ENCODE measurements around the gene FAM221A. TPM values are rescaled to one million over a fixed set of nuclear protein-coding genes. Genes with fewer than 3 reads are reported as not detected.

Gene FAM221A
- polyA plus RNA-seq, 1 experiment = 3.5 TPM

- no peak for DNase-seq (ENCODE audit: low read depth, low spot score)
- ChIA-PET CTCF (interaction anchor here (0.7 to 4.2 kb wide), 4 partner anchors 11 to 31 kb away, joined by 3 to 28 read pairs (median 10); no protein-coding TSS in a partner anchor), POLR2A (no interaction called here)
- H3K4me3 ChIP-seq (ENCODE audit: low read depth, low read length) = no peak overlapping the region
- no peaks in the 10 kb centered on the region for H3K9me3 ChIP-seq (ENCODE audit: control insufficient read depth, insufficient read depth, low read length)
- no peak for TF ChIP-seq CTCF (IDR thresholded peaks at IDR 0.05; ENCODE audit: low read depth, low read length)
- H3K27me3 ChIP-seq (ENCODE audit: control insufficient read depth, insufficient read depth, low read length) = no peaks in the 10 kb centered on the region
- peak overlapping the region; percentile 47 for H3K27ac ChIP-seq (ENCODE audit: low read depth, low read length)
These were observed 7.0 kb downstream of the FAM221A start for GRCh38 chr7:23687011-23687410.

DNA sequence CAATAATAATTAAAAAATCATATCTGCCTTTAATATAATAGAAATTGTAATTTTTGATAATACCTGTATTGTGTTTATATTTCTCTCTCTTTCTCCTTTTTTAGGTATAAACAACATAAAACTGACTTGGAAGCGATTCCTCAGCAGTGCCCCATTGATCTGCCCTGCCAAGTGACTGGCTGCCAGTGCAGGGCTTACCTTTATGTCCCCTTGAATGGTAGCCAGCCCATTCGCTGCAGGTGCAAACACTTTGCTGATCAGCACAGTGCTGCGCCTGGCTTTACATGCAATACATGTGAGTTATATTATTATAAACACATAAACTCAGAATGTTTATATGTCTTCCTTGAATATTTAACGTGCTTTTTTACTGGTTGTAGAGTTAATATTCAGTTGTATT, 9.2 kb downstream of the FAM221A start:
- H3K27ac ChIP-seq (ENCODE audit: low read depth, low read length) = no peak overlapping the region
- no peak for DNase-seq (ENCODE audit: low read depth, low spot score)
- TF ChIP-seq CTCF (IDR thresholded peaks at IDR 0.05; ENCODE audit: low read depth, low read length) = no peak
- H3K27me3 ChIP-seq (ENCODE audit: control insufficient read depth, insufficient read depth, low read length) = no peaks in the 10 kb centered on the region
- ChIA-PET POLR2A (no interaction called here), CTCF (no interaction called here)
- H3K4me3 ChIP-seq (ENCODE audit: low read depth, low read length) = no peak overlapping the region
- no peaks in the 10 kb centered on the region for H3K9me3 ChIP-seq (ENCODE audit: control insufficient read depth, insufficient read depth, low read length)

- DNase-seq (ENCODE audit: low read depth, low spot score) = no peak
- Histone ChIP-seq H3K27ac (ENCODE audit: low read depth, low read length) (no peak overlapping the region), H3K27me3 (ENCODE audit: control insufficient read depth, insufficient read depth, low read length) (no peaks in the 10 kb centered on the region), H3K9me3 (ENCODE audit: control insufficient read depth, insufficient read depth, low read length) (no peaks in the 10 kb centered on the region), H3K4me3 (ENCODE audit: low read depth, low read length) (no peak overlapping the region)
- ChIA-PET POLR2A (no interaction called here), CTCF (interaction anchor here (0.9 to 1.8 kb wide), 4 partner anchors 11 to 121 kb away, joined by 4 to 6 read pairs (median 4); partner anchors contain the start of gene FAM221A)
- no peak for TF ChIP-seq CTCF (IDR thresholded peaks at IDR 0.05; ENCODE audit: low read depth, low read length)
These were observed 11.3 kb downstream of the FAM221A start for GRCh38 chr7:23691320-23691719.

DNA sequence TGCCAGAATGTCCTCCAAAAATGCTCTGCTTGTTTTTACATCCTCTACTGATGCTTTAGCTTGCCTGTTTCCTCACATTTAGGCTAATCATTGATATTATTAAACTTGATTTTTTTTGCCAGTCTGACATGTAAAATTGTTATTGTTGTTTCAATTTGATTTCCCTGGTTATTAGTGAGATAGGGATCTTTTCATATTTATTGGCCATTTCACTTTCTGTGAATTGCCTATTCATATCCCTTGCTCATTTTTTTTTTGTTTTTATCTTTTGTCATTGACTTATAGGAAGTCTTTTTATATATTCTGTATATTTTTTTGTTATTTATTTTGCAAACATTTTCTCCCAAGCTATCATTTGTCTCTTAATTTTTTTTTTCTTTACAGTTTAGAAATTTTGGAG, 13.2 kb downstream of the FAM221A start:
- CTCF ChIA-PET = interaction anchor here (1.3 to 1.8 kb wide), 3 partner anchors 9 to 19 kb away, joined by 5 to 6 read pairs (median 6); partner anchors contain the start of gene FAM221A
- DNase-seq (ENCODE audit: low read depth, low spot score) = no peak
- Histone ChIP-seq H3K9me3 (ENCODE audit: control insufficient read depth, insufficient read depth, low read length) (no peaks in the 10 kb centered on the region), H3K27me3 (ENCODE audit: control insufficient read depth, insufficient read depth, low read length) (no peaks in the 10 kb centered on the region), H3K4me3 (ENCODE audit: low read depth, low read length) (no peak overlapping the region), H3K27ac (ENCODE audit: low read depth, low read length) (no peak overlapping the region)
- POLR2A ChIA-PET = no interaction called here
- TF ChIP-seq CTCF (IDR thresholded peaks at IDR 0.05; ENCODE audit: low read depth, low read length) = no peak

- no peak overlapping the region for H3K27ac ChIP-seq (ENCODE audit: low read depth, low read length)
- POLR2A ChIA-PET = no interaction called here
- DNase-seq (ENCODE audit: low read depth, low spot score) = no peak
- H3K27me3 ChIP-seq (ENCODE audit: control insufficient read depth, insufficient read depth, low read length) = no peaks in the 10 kb centered on the region
- H3K9me3 ChIP-seq (ENCODE audit: control insufficient read depth, insufficient read depth, low read length) = no peaks in the 10 kb centered on the region
- CTCF ChIA-PET = interaction anchor here (0.6 to 4.3 kb wide), 19 partner anchors 11 to 969 kb away, joined by 3 to 30 read pairs (median 5); partner anchors contain the start of genes CCDC126 and STK31
- peak; percentile 63 for TF ChIP-seq CTCF (IDR thresholded peaks at IDR 0.05; ENCODE audit: low read depth, low read length)
- H3K4me3 ChIP-seq (ENCODE audit: low read depth, low read length) = no peak overlapping the region
These were observed 17.0 kb downstream of the FAM221A start for GRCh38 chr7:23696916-23697441.
